Esophagus muscularis mucosa (tissue), 4 donors: ENCODE data around the gene CROCC. TPM values are rescaled to one million over a fixed set of nuclear protein-coding genes. Genes with fewer than 3 reads are reported as not detected.
"Not testable (repeated sequence)": the region's sequence is repeated elsewhere in the genome, so short reads cannot be mapped to it uniquely, and the experiment has no call there.

Source experiments
- DNase-seq: peaks from one replicate; pipeline ENCODE4 v3.0.0-alpha.2; 2017; ENCODE audit errors: extremely low spot score
- H3K27ac ChIP-seq, 4 donors: fragments of 200-600 bp; sonication (generic); replicated peaks in 1 of 4; 1 replicate in 3 of 4; 2 replicates in 1 of 4; pipeline ENCODE4 v1.5.1; 2016 to 2019; ENCODE audit warnings: mild to moderate bottlenecking in 1 of 4
- H3K27me3 ChIP-seq, 4 donors: fragments of 200-600 bp; sonication (generic); one replicate each; pipeline versions ENCODE4 v1.5.1 to v1.6.0; 2016 to 2019
- H3K36me3 ChIP-seq, 4 donors: fragments of 200-600 bp; sonication (generic); one replicate each; pipeline ENCODE4 v1.5.1; 2016 to 2019
- H3K4me1 ChIP-seq, 4 donors: fragments of 200-600 bp; sonication (generic); one replicate each; pipeline ENCODE4 v1.5.1; 2016 to 2019
- H3K4me3 ChIP-seq, 4 donors: fragments of 200-600 bp; sonication (generic); 1 replicate in 2 of 4; 2 replicates in 2 of 4; pipeline ENCODE4 v1.5.1; 2016 to 2019; ENCODE audit warnings: mild to moderate bottlenecking in 4 of 4, moderate library complexity in 1 of 4
- H3K9me3 ChIP-seq, 4 donors: fragments of 200-600 bp; sonication (generic); 1 replicate in 3 of 4; 2 replicates in 1 of 4; pipeline ENCODE4 v1.5.1; 2016 to 2019
- CTCF ChIP-seq, 3 experiments: fragments of 200-600 bp in 2 of 3; fragments of 450-650 bp in 1 of 3; sonication (generic) in 2 of 3; IDR thresholded peaks; one replicate each; pipeline ENCODE4 v1.5.1; 2017 to 2019; ENCODE audit warnings: antibody characterized with exemption in 3 of 3, mild to moderate bottlenecking in 2 of 3, moderate library complexity in 1 of 3
- EP300 ChIP-seq: sonication (generic); formaldehyde crosslinking; IDR thresholded peaks from one replicate; pipeline ENCODE4 v1.6.1; 2017; ENCODE audit warnings: antibody characterized with exemption
- POLR2A ChIP-seq: fragments of 450-650 bp; IDR thresholded peaks from one replicate; pipeline ENCODE4 v1.6.1; 2017; ENCODE audit warnings: antibody characterized with exemption, moderate library complexity, mild to moderate bottlenecking, low read depth
- POLR2AphosphoS5 ChIP-seq, 2 donors: sonication (generic); formaldehyde crosslinking; IDR thresholded peaks; one replicate each; pipeline ENCODE4 v1.6.1; 2017; ENCODE audit warnings: antibody characterized with exemption in 2 of 2
- WGBS: methylation state at CpG from one replicate; pipeline ENCODE4 v1.1.5; 2018; 5-methylcytosine and 5-hydroxymethylcytosine counted together
- intact Hi-C: fragments of 100-400 bp; cut with DNase I; formaldehyde crosslinking; loops from one replicate; pipeline ENCODE4 v1.15.1; 2023
- total RNA-seq, 4 donors: library from RNA; depleted of rRNA; stranded (reverse); fragments of >200 nt; gene quantifications; one replicate each; pipeline versions ENCODE4 v1.1.0 to v1.2.1, GENCODE V29; 2016

CROCC gene
- total RNA-seq, 4 donors from 2014 or later: 17.6 to 36.3 (median 23.0) TPM

GRCh38 chr1:16886860-16887605 is 34.7 kb upstream of the CROCC start:
- H3K4me1 ChIP-seq: peaks cover 12 to 18% (median 14%) of the 10 kb centered on the region in 4 donors
- no peaks in the 10 kb centered on the region for H3K27me3 ChIP-seq
- no peak for DNase-seq
- 91% methylated on average over 20 of the region's 20 CpGs for WGBS
- no peaks in the 10 kb centered on the region for H3K9me3 ChIP-seq
- no peak overlapping the region for H3K27ac ChIP-seq
- no peaks in the 10 kb centered on the region for H3K36me3 ChIP-seq
- intact Hi-C loops: no loop called here
- H3K4me3 ChIP-seq: no peak overlapping the region
- TF ChIP-seq EP300 (no peak), POLR2A (no peak), POLR2AphosphoS5 (IDR thresholded peaks at IDR 0.05) (no peak), CTCF (IDR thresholded peaks at IDR 0.05) (no peak)

GRCh38 chr1:16888860-16889816 is 32.6 kb upstream of the CROCC start:
- H3K4me1 ChIP-seq: peaks cover 7 to 18% (median 14%) of the 10 kb centered on the region in 4 donors
- H3K4me3 ChIP-seq: peak overlapping the region; percentile 59 to 69 (median 65)
- peak overlapping the region; percentile 83 to 92 (median 90) for H3K27ac ChIP-seq
- peak; percentile 97 for DNase-seq
- no peaks in the 10 kb centered on the region for H3K9me3 ChIP-seq
- no peaks in the 10 kb centered on the region for H3K27me3 ChIP-seq
- WGBS: 15% methylated on average over 60 of the region's 63 CpGs
- H3K36me3 ChIP-seq: no peaks in the 10 kb centered on the region
- TF ChIP-seq CTCF (IDR thresholded peaks at IDR 0.05) (peak; percentile 34 to 46 (median 38)), EP300 (no peak), POLR2AphosphoS5 (IDR thresholded peaks at IDR 0.05) (peak; percentile 54 to 81), POLR2A (peak; percentile 9)
- intact Hi-C loops: no loop called here

- WGBS: 76% methylated on average over 5 of the region's 5 CpGs
- H3K4me1 ChIP-seq: peaks cover 7 to 18% (median 14%) of the 10 kb centered on the region in 4 donors
- DNase-seq, H3K27ac ChIP-seq, H3K27me3 ChIP-seq, H3K4me3 ChIP-seq, H3K9me3 ChIP-seq, intact Hi-C loops, H3K36me3 ChIP-seq: not testable (repeated sequence)
Measured at GRCh38 chr1:16890539-16891021, 31.2 kb upstream of the CROCC start.

- H3K36me3 ChIP-seq, intact Hi-C loops, H3K27ac ChIP-seq, H3K9me3 ChIP-seq, DNase-seq, H3K4me3 ChIP-seq, H3K27me3 ChIP-seq: not testable (repeated sequence)
- 61% methylated on average over 4 of the region's 4 CpGs for WGBS
- H3K4me1 ChIP-seq: peaks cover 7 to 18% (median 14%) of the 10 kb centered on the region in 4 donors
Measured at GRCh38 chr1:16891057-16891456, 30.7 kb upstream of the CROCC start.

GRCh38 chr1:16892978-16893525 is 28.7 kb upstream of the CROCC start:
- intact Hi-C loops, DNase-seq, H3K4me3 ChIP-seq, H3K27me3 ChIP-seq, H3K27ac ChIP-seq, H3K9me3 ChIP-seq, H3K36me3 ChIP-seq: not testable (repeated sequence)
- WGBS: 59% methylated on average over 2 of the region's 6 CpGs
- peaks cover 10 to 27% (median 24%) of the 10 kb centered on the region in 4 donors for H3K4me1 ChIP-seq

- H3K36me3 ChIP-seq, DNase-seq, H3K4me3 ChIP-seq, intact Hi-C loops, H3K27me3 ChIP-seq, H3K9me3 ChIP-seq, H3K27ac ChIP-seq: not testable (repeated sequence)
- H3K4me1 ChIP-seq: peaks cover 8 to 23% (median 19%) of the 10 kb centered on the region in 4 donors
- 68% methylated on average over 4 of the region's 4 CpGs for WGBS
Measured at GRCh38 chr1:16893796-16894195, 27.9 kb upstream of the CROCC start.

GRCh38 chr1:16894338-16894737 is 27.4 kb upstream of the CROCC start:
- DNase-seq, H3K9me3 ChIP-seq, intact Hi-C loops, H3K27me3 ChIP-seq, H3K4me3 ChIP-seq, H3K36me3 ChIP-seq, H3K27ac ChIP-seq: not testable (repeated sequence)
- peaks cover 7 to 18% (median 16%) of the 10 kb centered on the region in 4 donors for H3K4me1 ChIP-seq
- WGBS: 84% methylated on average over 6 of the region's 6 CpGs

- H3K27ac ChIP-seq: peak overlapping the region; percentile 84 to 90 (median 85)
- peak overlapping the region; percentile 37 to 55 (median 49) for H3K4me3 ChIP-seq
- 0% methylated on average over 5 of the region's 6 CpGs for WGBS
Measured at GRCh38 chr1:16895233-16895597, 26.5 kb upstream of the CROCC start.

More at GRCh38 chr1:16895233-16895597, 26.5 kb upstream of the CROCC start:
- H3K36me3 ChIP-seq, DNase-seq, H3K27me3 ChIP-seq, H3K9me3 ChIP-seq, intact Hi-C loops: not testable (repeated sequence)
- peaks cover 3 to 11% (median 9%) of the 10 kb centered on the region in 4 donors for H3K4me1 ChIP-seq
